Astrocyte of the cerebellum (primary cell): Measurements from ENCODE around the gene KCNA4.

Experiments used
- DNase-seq: peaks from one replicate; pipeline ENCODE4 v3.0.0-alpha.2; 2011; ENCODE audit warnings: low read depth
- H3K4me3 ChIP-seq: 2 replicates; pipeline ENCODE4 v1.5.1; 2011; ENCODE audit warnings: mild to moderate bottlenecking, low read depth, low read length, moderate library complexity
- in situ Hi-C: cut with HindIII; loops from 2 replicates; pipeline ENCODE4 v1.10.0; 2017; ENCODE audit warnings: low sequenced_read_pairs
- TF ChIP-seq, protein P1 (sequence below): IDR thresholded peaks from 2 replicates; pipeline ENCODE4 v1.5.1; 2012; ENCODE audit warnings: low read length, low read depth, moderate library complexity, mild to moderate bottlenecking; ENCODE audit errors: missing control alignments

The KCNA4 gene

DNA sequence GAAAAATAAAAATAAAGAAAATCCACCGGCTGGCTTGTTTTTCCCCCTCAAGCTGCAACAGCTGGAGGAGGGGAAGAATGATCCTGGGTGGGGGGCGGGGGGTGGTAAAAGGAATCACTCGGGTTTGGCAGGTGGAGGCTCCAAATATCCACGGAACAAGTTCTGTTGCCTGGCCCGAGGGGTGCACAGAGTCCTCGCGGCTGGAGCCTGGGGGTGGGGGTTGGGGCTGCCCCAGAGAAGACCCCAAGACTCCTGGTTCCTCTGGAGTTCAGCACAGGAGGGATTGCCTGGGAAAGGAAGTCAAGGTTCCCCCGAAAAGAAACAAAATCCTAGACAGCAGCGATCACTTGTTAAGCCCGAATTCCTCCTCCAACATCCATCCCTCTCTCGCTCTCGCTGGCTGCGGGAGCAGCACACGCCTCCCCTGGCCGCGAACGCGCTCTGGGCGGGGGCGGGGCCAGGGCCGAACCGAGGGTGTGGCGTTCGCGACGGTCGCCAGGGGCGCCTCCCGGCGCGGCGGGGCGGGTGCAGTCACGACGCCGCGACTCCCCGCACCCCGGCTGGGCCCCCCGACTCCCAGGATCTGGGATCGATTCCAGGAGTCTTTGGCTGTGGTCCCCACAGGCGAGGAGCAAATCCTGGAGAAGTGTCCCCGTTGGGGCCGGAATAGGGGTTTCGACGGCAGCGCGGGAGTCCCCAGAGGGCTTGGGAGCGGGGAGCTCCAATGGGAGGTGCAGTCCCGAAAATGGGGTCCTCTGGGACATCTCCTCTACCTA lies at the start of gene KCNA4:
Gene KCNA4, minus strand, starts transcription at position 443 of the 776 bp plus-strand sequence. CDS start 4,352 bp downstream, outside the sequence.
- H3K4me3 ChIP-seq = peak within 1 kb of the TSS; percentile 41
- TF ChIP-seq, protein P1, sequence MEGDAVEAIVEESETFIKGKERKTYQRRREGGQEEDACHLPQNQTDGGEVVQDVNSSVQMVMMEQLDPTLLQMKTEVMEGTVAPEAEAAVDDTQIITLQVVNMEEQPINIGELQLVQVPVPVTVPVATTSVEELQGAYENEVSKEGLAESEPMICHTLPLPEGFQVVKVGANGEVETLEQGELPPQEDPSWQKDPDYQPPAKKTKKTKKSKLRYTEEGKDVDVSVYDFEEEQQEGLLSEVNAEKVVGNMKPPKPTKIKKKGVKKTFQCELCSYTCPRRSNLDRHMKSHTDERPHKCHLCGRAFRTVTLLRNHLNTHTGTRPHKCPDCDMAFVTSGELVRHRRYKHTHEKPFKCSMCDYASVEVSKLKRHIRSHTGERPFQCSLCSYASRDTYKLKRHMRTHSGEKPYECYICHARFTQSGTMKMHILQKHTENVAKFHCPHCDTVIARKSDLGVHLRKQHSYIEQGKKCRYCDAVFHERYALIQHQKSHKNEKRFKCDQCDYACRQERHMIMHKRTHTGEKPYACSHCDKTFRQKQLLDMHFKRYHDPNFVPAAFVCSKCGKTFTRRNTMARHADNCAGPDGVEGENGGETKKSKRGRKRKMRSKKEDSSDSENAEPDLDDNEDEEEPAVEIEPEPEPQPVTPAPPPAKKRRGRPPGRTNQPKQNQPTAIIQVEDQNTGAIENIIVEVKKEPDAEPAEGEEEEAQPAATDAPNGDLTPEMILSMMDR = peak; percentile 5
- in situ Hi-C loops = no loop called here
- no peak for DNase-seq

DNA sequence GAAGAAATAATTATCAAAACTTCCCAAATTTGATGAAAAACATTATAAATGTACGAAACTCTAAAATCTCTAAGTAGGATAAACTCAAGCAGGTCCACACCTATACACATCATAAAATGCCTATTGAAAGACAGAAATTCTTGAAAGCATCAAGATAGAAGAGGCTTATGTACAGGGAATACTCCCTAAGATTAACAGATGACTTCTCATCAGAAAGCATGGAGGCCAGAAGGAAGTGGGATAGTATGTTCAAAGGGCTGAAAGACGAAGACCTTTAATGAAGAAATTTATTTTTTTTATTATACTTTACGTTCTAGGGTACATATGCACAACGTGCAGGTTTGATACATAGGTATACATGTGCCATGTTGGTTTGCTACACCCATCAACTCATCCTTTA lies 45.3 kb upstream of the KCNA4 start:
- in situ Hi-C loops = no loop called here
- TF ChIP-seq, protein P1 = no peak
- no peak for DNase-seq
- no peak overlapping the region for H3K4me3 ChIP-seq

DNA sequence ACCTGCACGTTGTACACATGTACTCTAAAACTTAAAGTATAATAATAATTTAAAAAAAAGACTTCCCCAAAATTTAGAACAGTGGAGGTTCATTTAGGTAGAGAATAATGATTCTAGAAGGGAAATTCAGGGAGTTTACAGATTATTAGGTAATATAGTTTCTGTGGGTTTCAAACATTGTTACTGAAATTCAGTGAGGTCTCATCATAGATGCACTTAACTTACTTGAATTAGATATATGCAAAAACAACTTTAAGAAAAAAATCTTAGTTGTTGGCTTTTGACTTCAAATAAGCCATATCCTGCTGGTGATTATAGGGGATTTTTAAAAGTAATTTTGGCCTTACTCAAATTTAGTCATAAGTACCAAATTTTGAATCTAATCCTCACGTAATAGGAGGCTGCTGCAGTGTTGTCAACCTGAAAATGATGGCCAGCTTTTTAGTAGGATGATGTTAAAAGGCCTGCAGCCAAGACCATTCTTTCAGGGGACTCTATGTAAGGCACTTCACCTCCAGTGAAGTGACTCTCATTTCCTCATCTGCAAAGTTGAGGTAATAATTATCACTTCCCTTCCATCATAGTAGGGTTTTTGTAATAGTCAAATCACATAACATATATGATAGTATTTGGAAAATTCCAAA lies 42.5 kb upstream of the KCNA4 start:
- no peak overlapping the region for H3K4me3 ChIP-seq
- in situ Hi-C loops = no loop called here
- no peak for DNase-seq
- TF ChIP-seq, protein P1 = no peak

DNA sequence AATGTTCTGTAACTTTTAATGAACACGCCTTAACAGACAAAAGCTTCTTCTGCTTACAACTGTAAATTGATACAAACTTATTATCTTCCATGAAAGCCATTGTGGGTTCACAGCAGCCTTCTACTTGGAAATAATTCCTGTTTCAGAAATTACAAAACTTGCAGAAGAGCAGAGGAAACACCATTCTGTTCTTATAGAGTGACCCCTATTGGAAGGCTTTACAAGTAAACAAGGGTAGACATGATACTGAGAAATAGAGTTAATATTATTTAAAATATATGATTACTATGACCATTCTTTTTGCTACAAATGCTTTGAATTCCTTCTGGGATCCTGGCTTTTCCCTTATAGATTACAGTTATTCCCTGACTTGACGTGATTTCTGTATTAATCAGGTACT lies 32.4 kb upstream of the KCNA4 start:
- no peak overlapping the region for H3K4me3 ChIP-seq
- in situ Hi-C loops = no loop called here
- TF ChIP-seq, protein P1 = no peak
- no peak for DNase-seq

DNA sequence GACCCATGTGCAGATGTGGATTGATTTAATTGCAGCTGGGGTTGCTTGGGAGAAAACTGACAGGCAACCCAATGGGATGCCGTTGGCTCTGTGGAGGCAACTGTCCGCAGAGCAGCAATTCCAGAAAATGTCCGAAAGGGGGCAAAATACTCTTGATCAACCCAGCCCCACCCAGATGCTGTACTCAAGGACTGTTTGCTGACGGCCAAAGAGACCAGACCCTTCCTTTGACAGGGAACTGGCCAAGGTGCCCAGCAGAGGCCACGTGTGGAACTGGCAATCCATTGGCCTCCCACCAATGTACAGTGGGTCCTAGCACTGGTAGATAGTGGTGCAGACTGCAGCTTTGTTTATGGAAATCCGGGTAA lies 29.7 kb upstream of the KCNA4 start:
- DNase-seq = no peak
- in situ Hi-C loops = no loop called here
- no peak overlapping the region for H3K4me3 ChIP-seq

DNA sequence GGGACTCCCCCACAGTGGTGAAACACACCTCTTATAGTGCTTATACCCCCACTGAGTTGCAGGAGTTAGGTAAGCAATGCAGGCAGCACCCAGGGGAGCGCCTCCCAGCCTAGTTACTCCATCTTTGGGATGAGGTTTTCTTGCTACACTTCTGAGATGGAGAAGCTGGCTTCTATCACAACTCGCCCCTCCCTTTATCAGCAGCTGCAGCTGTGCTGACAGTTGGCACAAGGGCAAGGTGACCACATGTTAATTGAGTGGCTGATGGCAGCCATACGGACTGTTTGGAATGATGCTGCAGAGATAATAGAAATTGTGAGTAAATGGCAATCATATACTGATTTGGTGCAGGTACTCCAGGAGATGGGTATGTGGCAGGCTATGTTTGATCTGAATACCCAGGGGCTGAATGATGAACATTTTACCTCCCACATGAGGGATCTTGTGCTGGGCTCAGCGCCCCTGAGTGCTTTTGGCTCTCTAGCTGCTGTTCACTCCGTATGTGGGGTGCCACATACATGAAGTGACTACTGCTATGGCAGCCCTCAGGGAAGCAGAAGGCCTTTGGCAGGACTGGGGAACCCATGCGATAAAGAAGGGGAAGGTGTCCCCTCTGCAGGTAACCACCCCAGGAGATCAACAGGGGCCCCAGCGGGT lies 29.2 kb upstream of the KCNA4 start:
- TF ChIP-seq, protein P1 = no peak
- in situ Hi-C loops = no loop called here

More for the DNA sequence above, 29.7 kb upstream of the KCNA4 start:
- TF ChIP-seq, protein P1 = no peak

More for the DNA sequence above, 29.2 kb upstream of the KCNA4 start:
- H3K4me3 ChIP-seq = no peak overlapping the region
- DNase-seq = no peak
